Pulmonary artery endothelial cell (primary cell): ENCODE data around the gene BMPR1B. TPM values are rescaled to one million over a fixed set of nuclear protein-coding genes. Genes with fewer than 3 reads are reported as not detected.

Experiments
- DNase-seq: peaks from one replicate; pipeline ENCODE4 v3.0.0-alpha.2; 2011; ENCODE audit warnings: low read depth, low spot score
- total RNA-seq: library from RNA; depleted of rRNA; stranded (reverse); fragments of >200 nt; gene quantifications from 2 replicates; pipeline ENCODE4 v1.2.3, GENCODE V29; 2014

BMPR1B gene
- total RNA-seq, 1 donor from 2014 or later = 0.13 TPM

GRCh38 chr4:94763005-94763404 lies 5.2 kb downstream of the BMPR1B start:
- no peak for DNase-seq

GRCh38 chr4:94763500-94763899 lies 5.7 kb downstream of the BMPR1B start:
- DNase-seq = no peak

- DNase-seq = no peak
These were observed 6.3 kb downstream of the BMPR1B start for GRCh38 chr4:94764069-94764468.

GRCh38 chr4:94765174-94765573 lies 7.4 kb downstream of the BMPR1B start:
- DNase-seq = no peak

- no peak for DNase-seq
These were observed 7.9 kb downstream of the BMPR1B start for GRCh38 chr4:94765648-94766047.

GRCh38 chr4:94766856-94767255 lies 9.1 kb downstream of the BMPR1B start:
- DNase-seq = no peak

GRCh38 chr4:94767446-94767845 lies 9.7 kb downstream of the BMPR1B start:
- no peak for DNase-seq

- no peak for DNase-seq
These were observed 25.0 kb downstream of the BMPR1B start for GRCh38 chr4:94782707-94783106.

GRCh38 chr4:94791701-94792100 lies 33.9 kb downstream of the BMPR1B start:
- no peak for DNase-seq

GRCh38 chr4:94798808-94799207 lies 41.1 kb downstream of the BMPR1B start:
- no peak for DNase-seq

GRCh38 chr4:94801016-94801415 lies 43.3 kb downstream of the BMPR1B start:
- no peak for DNase-seq

- DNase-seq = no peak
These were observed 44.3 kb downstream of the BMPR1B start for GRCh38 chr4:94802091-94802490.

GRCh38 chr4:94803181-94803580 lies 45.4 kb downstream of the BMPR1B start:
- no peak for DNase-seq

- no peak for DNase-seq
These were observed 46.9 kb downstream of the BMPR1B start for GRCh38 chr4:94804650-94805049.

- DNase-seq = no peak
These were observed 48.6 kb downstream of the BMPR1B start for GRCh38 chr4:94806376-94806775.

- no peak for DNase-seq
These were observed 53.9 kb downstream of the BMPR1B start for GRCh38 chr4:94811643-94812042.

- no peak for DNase-seq
These were observed 55.5 kb downstream of the BMPR1B start for GRCh38 chr4:94813221-94813620.

GRCh38 chr4:94814237-94814636 lies 56.5 kb downstream of the BMPR1B start:
- DNase-seq = no peak

GRCh38 chr4:94819371-94820168 lies 61.8 kb downstream of the BMPR1B start:
- no peak for DNase-seq

- DNase-seq = no peak
These were observed 68.5 kb downstream of the BMPR1B start for GRCh38 chr4:94826206-94826605.

- peak; percentile 40 for DNase-seq
These were observed 69.8 kb downstream of the BMPR1B start for GRCh38 chr4:94827481-94828110.

- DNase-seq = no peak
These were observed 71.1 kb downstream of the BMPR1B start for GRCh38 chr4:94828882-94829281.

GRCh38 chr4:94831607-94832006 lies 73.9 kb downstream of the BMPR1B start:
- no peak for DNase-seq
